Lower leg skin (tissue), 4 donors: Measurements from ENCODE around the gene OR8D1. TPM values are rescaled to one million over a fixed set of nuclear protein-coding genes. Genes with fewer than 3 reads are reported as not detected.

Experiments
- DNase-seq, 2 donors: peaks; one replicate each; pipeline ENCODE4 v3.0.0-alpha.2; 2019; ENCODE audit warnings: low spot score in 2 of 2
- H3K4me3 ChIP-seq: fragments of 200-600 bp; sonication (generic); 2 replicates; pipeline ENCODE4 v1.5.1; 2017; ENCODE audit warnings: mild to moderate bottlenecking, low read depth; ENCODE audit not compliant: poor library complexity, severe bottlenecking
- CTCF ChIP-seq, 3 donors: fragments of 450-650 bp; IDR thresholded peaks; one replicate each; pipeline ENCODE4 v1.5.1; 2016; ENCODE audit warnings: antibody characterized with exemption in 3 of 3, mild to moderate bottlenecking in 3 of 3, moderate library complexity in 2 of 3
- POLR2A ChIP-seq, 2 donors: fragments of 450-650 bp; IDR thresholded peaks; one replicate each; pipeline ENCODE4 v1.6.1; 2016 to 2017; ENCODE audit warnings: antibody characterized with exemption in 2 of 2, mild to moderate bottlenecking in 1 of 2, moderate library complexity in 1 of 2
- WGBS, 2 donors: methylation state at CpG; one replicate each; pipeline ENCODE4 v1.1.5; 2018; 5-methylcytosine and 5-hydroxymethylcytosine counted together
- intact Hi-C: fragments of 100-400 bp; cut with DNase I; formaldehyde crosslinking; loops from one replicate; pipeline ENCODE4 v1.15.0; 2023; ENCODE audit warnings: low total_unique reads
- total RNA-seq, 4 donors: library from RNA; depleted of rRNA; stranded (reverse); fragments of >200 nt; gene quantifications; one replicate each; pipeline ENCODE4 v1.1.0, GENCODE V29; 2016

The OR8D1 gene
- total RNA-seq, 4 donors from 2014 or later, result not detected

GRCh38 chr11:124339396-124340141 lies 25.8 kb upstream of the OR8D1 start:
- TF ChIP-seq CTCF (IDR thresholded peaks at IDR 0.05) (no peak), POLR2A (IDR thresholded peaks at IDR 0.05) (no peak)
- intact Hi-C loops, result no loop called here
- DNase-seq, result no peak
- no peak overlapping the region for H3K4me3 ChIP-seq
- 69 to 73% methylated on average over 6 of the region's 6 CpGs for WGBS, 2 donors

GRCh38 chr11:124331873-124332272 lies 18.1 kb upstream of the OR8D1 start:
- H3K4me3 ChIP-seq, result no peak overlapping the region
- no peak for DNase-seq
- TF ChIP-seq CTCF (IDR thresholded peaks at IDR 0.05) (no peak), POLR2A (IDR thresholded peaks at IDR 0.05) (no peak)
- intact Hi-C loops, result no loop called here
- 80% methylated on average over 3 of the region's 3 CpGs for WGBS, 2 donors

GRCh38 chr11:124329787-124330478 lies 16.2 kb upstream of the OR8D1 start:
- no peak overlapping the region for H3K4me3 ChIP-seq
- intact Hi-C loops, result no loop called here
- TF ChIP-seq CTCF (IDR thresholded peaks at IDR 0.05), result no peak
- TF ChIP-seq POLR2A (IDR thresholded peaks at IDR 0.05), result no peak
- WGBS, 2 donors, result 43 to 54% methylated on average over 2 of the region's 2 CpGs
- no peak for DNase-seq

- no peak for TF ChIP-seq POLR2A (IDR thresholded peaks at IDR 0.05)
- TF ChIP-seq CTCF (IDR thresholded peaks at IDR 0.05), result no peak
- 83 to 90% methylated on average over 1 of the region's 1 CpG for WGBS, 2 donors
- intact Hi-C loops, result no loop called here
Observed at GRCh38 chr11:124327775-124328174, 14.0 kb upstream of the OR8D1 start.

GRCh38 chr11:124322356-124322755 lies 8.6 kb upstream of the OR8D1 start:
- DNase-seq, result no peak
- no peak overlapping the region for H3K4me3 ChIP-seq
- no peak for TF ChIP-seq CTCF (IDR thresholded peaks at IDR 0.05)
- WGBS, 2 donors, result 56 to 82% methylated on average over 1 of the region's 1 CpG
- intact Hi-C loops, result no loop called here

More at GRCh38 chr11:124327775-124328174, 14.0 kb upstream of the OR8D1 start:
- no peak for DNase-seq
- H3K4me3 ChIP-seq, result no peak overlapping the region
